A549 (cell line): ENCODE measurements around the gene TMEM266. TPM values are rescaled to one million over a fixed set of nuclear protein-coding genes. Genes with fewer than 3 reads are reported as not detected.

Experiments
- ATAC-seq, 2 experiments: fragments of 200-7000 bp in 1 of 2; fragments of >200 bp in 1 of 2; cut with Nextera tagmentation in 1 of 2; cut with Tn5 transposase in 1 of 2; 3 replicates each; pipeline versions ENCODE4 v1.8.0 to v1.9.1; 2018 to 2020; ENCODE audit warnings: mild to moderate bottlenecking in 1 of 2, moderate library complexity in 1 of 2
- CTCF ChIA-PET: fragments of 300-600 bp; sonication (Branson Sonifier 250); formaldehyde crosslinking; extraction: SDS; loops from one replicate; lab custom pipeline; 2021; ENCODE audit warnings: antibody characterized with exemption, inconsistent platforms; lab: Yijun Ruan, JAX
- POLR2A ChIA-PET: fragments of 350-600 bp; formaldehyde crosslinking; extraction: SDS; loops from one replicate; lab custom pipeline; 2021; ENCODE audit warnings: antibody characterized with exemption, inconsistent platforms; lab: Yijun Ruan, JAX
- DNase-seq, 2 experiments: peaks; one replicate each; pipeline versions ENCODE4 v3.0.0 to v3.0.0-alpha.2; 2011 to 2016; ENCODE audit warnings: low read depth in 1 of 2, low spot score in 1 of 2
- FAIRE-seq: peaks from 2 replicates; lab custom pipeline; 2011; peaks lifted over from hg19 to GRCh38; lab: Jason Lieb, UNC
- H3K27ac ChIP-seq, 2 experiments: fragments of >200 bp; sonication (Bioruptor Twin); formaldehyde crosslinking; 3 replicates each; pipeline ENCODE4 v1.5.1; 2016 to 2017
- H3K4me1 ChIP-seq: fragments of >200 bp; sonication (Bioruptor Twin); formaldehyde crosslinking; 3 replicates; pipeline ENCODE4 v1.6.1; 2016
- H3K4me2 ChIP-seq: fragments of >200 bp; sonication (Bioruptor Twin); formaldehyde crosslinking; 3 replicates; pipeline ENCODE4 v1.6.1; 2016
- H3K4me3 ChIP-seq: fragments of >200 bp; sonication (Bioruptor Twin); formaldehyde crosslinking; 3 replicates; pipeline ENCODE4 v1.5.1; 2016
- H3K9me3 ChIP-seq: fragments of >200 bp; sonication (Bioruptor Twin); formaldehyde crosslinking; 3 replicates; pipeline ENCODE4 v1.6.1; 2016
- BHLHE40 ChIP-seq: IDR thresholded peaks from 2 replicates; pipeline ENCODE4 v1.6.1; 2012; ENCODE audit warnings: low read depth, low read length, inconsistent platforms
- CEBPB ChIP-seq, 2 experiments: fragments of >200 bp in 1 of 2; sonication (Bioruptor Twin) in 1 of 2; formaldehyde crosslinking in 1 of 2; IDR thresholded peaks; 2 replicates each; pipeline ENCODE4 v1.6.1; 2012 to 2016
- CHD4 ChIP-seq: fragments of 200-600 bp; sonication (generic); IDR thresholded peaks from 2 replicates; pipeline ENCODE4 v1.6.1; 2016; ENCODE audit warnings: antibody characterized with exemption, mild to moderate bottlenecking, borderline replicate concordance
- E2F6 ChIP-seq: IDR thresholded peaks from 2 replicates; pipeline ENCODE4 v1.6.1; 2012; ENCODE audit warnings: low read depth, borderline replicate concordance
- EHMT2 ChIP-seq: fragments of 200-600 bp; sonication (generic); IDR thresholded peaks from 2 replicates; pipeline ENCODE4 v1.6.1; 2016; ENCODE audit warnings: antibody characterized with exemption, low read depth, mild to moderate bottlenecking, moderate library complexity
- ESRRA ChIP-seq: fragments of 150-350 bp; IDR thresholded peaks from 2 replicates; pipeline ENCODE4 v1.6.1; 2014; ENCODE audit warnings: mild to moderate bottlenecking, low read length, borderline replicate concordance
- FOSB ChIP-seq: fragments of 250-450 bp; sonication (Bioruptor Pico); IDR thresholded peaks from 2 replicates; pipeline ENCODE4 v1.5.0; 2020; ENCODE audit warnings: mild to moderate bottlenecking, moderate library complexity
- FOXS1 ChIP-seq: fragments of 250-450 bp; sonication (Bioruptor Pico); IDR thresholded peaks from 2 replicates; pipeline ENCODE4 v1.5.0; 2020; ENCODE audit warnings: mild to moderate bottlenecking, moderate library complexity
- HEYL ChIP-seq: fragments of 250-450 bp; sonication (Bioruptor Pico); IDR thresholded peaks from 2 replicates; pipeline ENCODE4 v1.8.0; 2021; ENCODE audit warnings: mild to moderate bottlenecking, moderate library complexity
- HOXB13 ChIP-seq: fragments of 250-450 bp; sonication (Bioruptor Pico); IDR thresholded peaks from 2 replicates; pipeline ENCODE4 v1.5.0; 2020; ENCODE audit warnings: low read depth, mild to moderate bottlenecking, moderate library complexity
- HOXB5 ChIP-seq: fragments of 250-450 bp; sonication (Bioruptor Pico); IDR thresholded peaks from 2 replicates; pipeline ENCODE4 v1.5.0; 2020; ENCODE audit warnings: mild to moderate bottlenecking, moderate library complexity
- JUN ChIP-seq, 2 experiments: fragments of >200 bp; sonication (Bioruptor Twin); formaldehyde crosslinking; IDR thresholded peaks; 2 replicates in 1 of 2; 3 replicates in 1 of 2; pipeline ENCODE4 v1.6.1; 2016 to 2017
- JUNB ChIP-seq: fragments of >200 bp; sonication (Bioruptor Twin); formaldehyde crosslinking; IDR thresholded peaks from 2 replicates; pipeline ENCODE4 v1.6.1; 2016
- KDM5A ChIP-seq: fragments of 200-600 bp; sonication (generic); IDR thresholded peaks from 2 replicates; pipeline ENCODE4 v1.6.1; 2016; ENCODE audit warnings: antibody characterized with exemption, mild to moderate bottlenecking
- MAFK ChIP-seq: fragments of 450-650 bp; IDR thresholded peaks from 2 replicates; pipeline ENCODE4 v1.6.1; 2014; ENCODE audit not compliant: partially characterized antibody
- MAZ ChIP-seq: fragments of 150-350 bp; IDR thresholded peaks from 2 replicates; pipeline ENCODE4 v1.6.1; 2014; ENCODE audit warnings: antibody characterized with exemption, low read depth, low read length, borderline replicate concordance
- NPAS2 ChIP-seq: fragments of 250-450 bp; sonication (Bioruptor Pico); IDR thresholded peaks from 2 replicates; pipeline ENCODE4 v1.8.0; 2022; ENCODE audit warnings: mild to moderate bottlenecking, moderate library complexity, borderline replicate concordance
- POLR2A ChIP-seq: IDR thresholded peaks from 2 replicates; pipeline ENCODE4 v1.6.1; 2012; ENCODE audit warnings: mild to moderate bottlenecking, low read length
- POLR2AphosphoS2 ChIP-seq: conservative IDR thresholded peaks from 2 replicates; pipeline ENCODE4 v1.6.1; 2012; ENCODE audit warnings: low read length, improper control_type of control experiment, inconsistent platforms
- RARB ChIP-seq: fragments of 250-450 bp; sonication (Bioruptor Pico); IDR thresholded peaks from 2 replicates; pipeline ENCODE4 v1.8.0; 2021; ENCODE audit warnings: mild to moderate bottlenecking, moderate library complexity
- RNF2 ChIP-seq: fragments of 200-600 bp; sonication (generic); IDR thresholded peaks from 2 replicates; pipeline ENCODE4 v1.6.1; 2016; ENCODE audit warnings: low read depth, mild to moderate bottlenecking, antibody characterized with exemption, moderate library complexity, borderline replicate concordance
- SMC3 ChIP-seq: fragments of >200 bp; sonication (Bioruptor Twin); formaldehyde crosslinking; IDR thresholded peaks from 3 replicates; pipeline ENCODE4 v1.6.1; 2018; ENCODE audit warnings: inconsistent platforms
- TP53 ChIP-seq: fragments of 250-450 bp; sonication (Bioruptor Pico); IDR thresholded peaks from 2 replicates; pipeline ENCODE4 v1.5.0; 2021; ENCODE audit warnings: mild to moderate bottlenecking, moderate library complexity
- ZFP36 ChIP-seq: fragments of 450-650 bp; IDR thresholded peaks from 2 replicates; pipeline ENCODE4 v1.6.1; 2014; ENCODE audit warnings: borderline replicate concordance; ENCODE audit not compliant: partially characterized antibody
- ZSCAN20 ChIP-seq: fragments of 250-450 bp; sonication (Bioruptor Pico); IDR thresholded peaks from 2 replicates; pipeline ENCODE4 v1.8.0; 2022; ENCODE audit warnings: mild to moderate bottlenecking, moderate library complexity
- WGBS: methylation state at CpG from one replicate; pipeline ENCODE4 v1.1.6; 2017; ENCODE audit errors: missing lambda C conversion rate; 5-methylcytosine and 5-hydroxymethylcytosine counted together
- polyA plus RNA-seq, 4 experiments: library from polyadenylated mRNA; depleted of rRNA in 3 of 4; stranded (reverse); fragments of >200 nt; fragmentation: RNase III in 1 of 4; extraction: RNeasy Plus Mini Kit Qiagen cat#74134 plus additional on column Dnase treatment in 1 of 4; gene quantifications; 2 replicates in 3 of 4; 3 replicates in 1 of 4; pipeline ENCODE4 v1.2.3, GENCODE V29; 2011 to 2017
- TF ChIP-seq, protein P1 (sequence below): fragments of >200 bp; sonication (Bioruptor Twin); formaldehyde crosslinking; IDR thresholded peaks from 3 replicates; pipeline ENCODE4 v1.6.1; 2016
- TF ChIP-seq, protein P2 (sequence below): fragments of 200-600 bp; sonication (generic); IDR thresholded peaks from 2 replicates; pipeline ENCODE4 v1.6.1; 2016; ENCODE audit warnings: antibody characterized with exemption, mild to moderate bottlenecking, moderate library complexity
- TF ChIP-seq, protein P3 (sequence below): fragments of 450-650 bp; IDR thresholded peaks from 2 replicates; pipeline ENCODE4 v1.6.1; 2014; ENCODE audit warnings: antibody characterized with exemption

The TMEM266 gene
- polyA plus RNA-seq, 2 of the 4 experiments (the other 2 are of a cell fraction): 0.06 to 0.08 TPM

- H3K4me1 ChIP-seq: no peaks in the 10 kb centered on the region
- FAIRE-seq (no peak), DNase-seq (no peak), ATAC-seq (0 out of 6 replicates have a peak, but pooled peaks of 1 of the 2 experiments have one; percentile 17)
- POLR2A ChIA-PET: no interaction called here
- 37% methylated on average over 1 of the region's 1 CpG for WGBS
- TF ChIP-seq ZSCAN20 (no peak), MAFK (no peak), RNF2 (no peak), ESRRA (no peak), KDM5A (no peak), NPAS2 (CRISPR knock-in tag) (no peak), FOSB (CRISPR knock-in tag) (no peak), FOXS1 (CRISPR knock-in tag) (no peak), HEYL (no peak), HOXB13 (CRISPR knock-in tag) (no peak), POLR2AphosphoS2 (no peak), ZFP36 (no peak), TP53 (no peak), MAZ (no peak), SMC3 (no peak)
- TF ChIP-seq, protein P1, sequence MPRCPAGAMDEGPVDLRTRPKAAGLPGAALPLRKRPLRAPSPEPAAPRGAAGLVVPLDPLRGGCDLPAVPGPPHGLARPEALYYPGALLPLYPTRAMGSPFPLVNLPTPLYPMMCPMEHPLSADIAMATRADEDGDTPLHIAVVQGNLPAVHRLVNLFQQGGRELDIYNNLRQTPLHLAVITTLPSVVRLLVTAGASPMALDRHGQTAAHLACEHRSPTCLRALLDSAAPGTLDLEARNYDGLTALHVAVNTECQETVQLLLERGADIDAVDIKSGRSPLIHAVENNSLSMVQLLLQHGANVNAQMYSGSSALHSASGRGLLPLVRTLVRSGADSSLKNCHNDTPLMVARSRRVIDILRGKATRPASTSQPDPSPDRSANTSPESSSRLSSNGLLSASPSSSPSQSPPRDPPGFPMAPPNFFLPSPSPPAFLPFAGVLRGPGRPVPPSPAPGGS: no peak
- H3K4me2 ChIP-seq: no peak overlapping the region
- H3K9me3 ChIP-seq: no peaks in the 10 kb centered on the region
- CTCF ChIA-PET: interaction anchor here (1.1 to 21.1 kb wide), 3 partner anchors 23 to 75 kb away, joined by 4 to 448 read pairs (median 292); partner anchors contain the start of gene TMEM266
- no peak overlapping the region for H3K27ac ChIP-seq
- H3K4me3 ChIP-seq: no peak overlapping the region
These were observed 74.8 kb downstream of the TMEM266 start for GRCh38 chr15:76134537-76134936.

GRCh38 chr15:76135516-76135915 lies 75.7 kb downstream of the TMEM266 start:
- WGBS: 63% methylated on average over 2 of the region's 2 CpGs
- TF ChIP-seq POLR2AphosphoS2 (no peak), SMC3 (no peak), CEBPB (IDR thresholded peaks at IDR 0.05) (no peak), JUN (IDR thresholded peaks at IDR 0.05) (no peak), MAZ (no peak), HOXB13 (CRISPR knock-in tag) (no peak), HOXB5 (CRISPR knock-in tag) (no peak), RNF2 (no peak), TP53 (no peak), CHD4 (no peak)
- DNase-seq (no peak), FAIRE-seq (no peak), ATAC-seq (no peak)
- no peak overlapping the region for H3K27ac ChIP-seq
- no peaks in the 10 kb centered on the region for H3K4me1 ChIP-seq
- H3K4me3 ChIP-seq: no peak overlapping the region
- no peaks in the 10 kb centered on the region for H3K9me3 ChIP-seq
- POLR2A ChIA-PET: no interaction called here
- H3K4me2 ChIP-seq: no peak overlapping the region
- CTCF ChIA-PET: interaction anchor here (0.6 to 21.1 kb wide), 7 partner anchors 9 to 326 kb away, joined by 4 to 448 read pairs (median 7); partner anchors contain the start of gene TMEM266

DNA sequence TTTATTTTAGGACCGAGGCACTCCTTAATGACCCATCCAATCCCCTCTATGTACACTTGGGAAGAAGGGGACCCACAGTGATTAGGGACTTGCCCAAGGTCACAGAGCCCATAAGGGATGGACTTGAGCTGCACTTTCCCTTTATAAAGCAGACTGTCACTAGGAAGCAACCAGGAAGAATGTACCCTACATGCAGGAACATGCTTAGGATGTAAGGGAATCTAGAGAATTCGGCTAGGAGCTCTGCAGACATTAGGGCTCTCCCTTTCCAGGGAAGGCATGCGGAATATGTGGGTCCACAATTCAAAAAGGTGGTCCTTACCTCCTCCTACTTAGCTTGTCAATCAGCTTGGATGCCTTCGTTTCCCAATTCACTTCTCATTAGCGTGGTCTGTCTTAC lies 78.7 kb downstream of the TMEM266 start:
- DNase-seq (no peak), FAIRE-seq (no peak), ATAC-seq (no peak)
- no peak overlapping the region for H3K4me2 ChIP-seq
- WGBS: 33% methylated on average over 5 of the region's 5 CpGs
- H3K9me3 ChIP-seq: no peaks in the 10 kb centered on the region
- ChIA-PET CTCF (interaction anchor here (0.6 to 21.1 kb wide), 33 partner anchors 9 to 413 kb away, joined by 3 to 448 read pairs (median 7); partner anchors contain the start of genes TMEM266 and UBE2Q2), POLR2A (no interaction called here)
- H3K4me1 ChIP-seq: no peaks in the 10 kb centered on the region
- no peak overlapping the region for H3K4me3 ChIP-seq
- H3K27ac ChIP-seq: no peak overlapping the region
- TF ChIP-seq, protein P2, sequence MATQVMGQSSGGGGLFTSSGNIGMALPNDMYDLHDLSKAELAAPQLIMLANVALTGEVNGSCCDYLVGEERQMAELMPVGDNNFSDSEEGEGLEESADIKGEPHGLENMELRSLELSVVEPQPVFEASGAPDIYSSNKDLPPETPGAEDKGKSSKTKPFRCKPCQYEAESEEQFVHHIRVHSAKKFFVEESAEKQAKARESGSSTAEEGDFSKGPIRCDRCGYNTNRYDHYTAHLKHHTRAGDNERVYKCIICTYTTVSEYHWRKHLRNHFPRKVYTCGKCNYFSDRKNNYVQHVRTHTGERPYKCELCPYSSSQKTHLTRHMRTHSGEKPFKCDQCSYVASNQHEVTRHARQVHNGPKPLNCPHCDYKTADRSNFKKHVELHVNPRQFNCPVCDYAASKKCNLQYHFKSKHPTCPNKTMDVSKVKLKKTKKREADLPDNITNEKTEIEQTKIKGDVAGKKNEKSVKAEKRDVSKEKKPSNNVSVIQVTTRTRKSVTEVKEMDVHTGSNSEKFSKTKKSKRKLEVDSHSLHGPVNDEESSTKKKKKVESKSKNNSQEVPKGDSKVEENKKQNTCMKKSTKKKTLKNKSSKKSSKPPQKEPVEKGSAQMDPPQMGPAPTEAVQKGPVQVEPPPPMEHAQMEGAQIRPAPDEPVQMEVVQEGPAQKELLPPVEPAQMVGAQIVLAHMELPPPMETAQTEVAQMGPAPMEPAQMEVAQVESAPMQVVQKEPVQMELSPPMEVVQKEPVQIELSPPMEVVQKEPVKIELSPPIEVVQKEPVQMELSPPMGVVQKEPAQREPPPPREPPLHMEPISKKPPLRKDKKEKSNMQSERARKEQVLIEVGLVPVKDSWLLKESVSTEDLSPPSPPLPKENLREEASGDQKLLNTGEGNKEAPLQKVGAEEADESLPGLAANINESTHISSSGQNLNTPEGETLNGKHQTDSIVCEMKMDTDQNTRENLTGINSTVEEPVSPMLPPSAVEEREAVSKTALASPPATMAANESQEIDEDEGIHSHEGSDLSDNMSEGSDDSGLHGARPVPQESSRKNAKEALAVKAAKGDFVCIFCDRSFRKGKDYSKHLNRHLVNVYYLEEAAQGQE: no peak
- TF ChIP-seq TP53 (no peak), EHMT2 (no peak), CEBPB (IDR thresholded peaks at IDR 0.05) (no peak), POLR2A (no peak), E2F6 (no peak), BHLHE40 (no peak), RARB (CRISPR knock-in tag) (no peak), JUNB (no peak), HOXB5 (CRISPR knock-in tag) (no peak), HOXB13 (CRISPR knock-in tag) (no peak), MAFK (no peak)
- TF ChIP-seq, protein P3, sequence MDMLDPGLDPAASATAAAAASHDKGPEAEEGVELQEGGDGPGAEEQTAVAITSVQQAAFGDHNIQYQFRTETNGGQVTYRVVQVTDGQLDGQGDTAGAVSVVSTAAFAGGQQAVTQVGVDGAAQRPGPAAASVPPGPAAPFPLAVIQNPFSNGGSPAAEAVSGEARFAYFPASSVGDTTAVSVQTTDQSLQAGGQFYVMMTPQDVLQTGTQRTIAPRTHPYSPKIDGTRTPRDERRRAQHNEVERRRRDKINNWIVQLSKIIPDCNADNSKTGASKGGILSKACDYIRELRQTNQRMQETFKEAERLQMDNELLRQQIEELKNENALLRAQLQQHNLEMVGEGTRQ: no peak
